ENCODE data around the gene MT2A. TPM values are rescaled to one million over a fixed set of nuclear protein-coding genes. Genes with fewer than 3 reads are reported as not detected.

MT2A gene
- total and polyA plus RNA-seq, 7 donors: 37.5 to 968 (median 161) TPM

GRCh38 chr16:56629531-56629930 is 21.1 kb downstream of the MT2A start:
- Histone ChIP-seq H3K9me3 (no peaks in the 10 kb centered on the region), H3K4me3 (no peak overlapping the region), H3K4me1 (peaks cover 0 to 39% (median 29%) of the 10 kb centered on the region in 4 donors), H3K27me3 (peaks cover 0 to 12% (median 2%) of the 10 kb centered on the region in 3 donors), H3K36me3 (no peaks in the 10 kb centered on the region), H3K27ac (peak overlapping the region in 2 of 4 donors; percentile 89 to 92)
- DNase-seq: no peak
- TF ChIP-seq POLR2AphosphoS5 (IDR thresholded peaks at IDR 0.05) (no peak), EP300 (IDR thresholded peaks at IDR 0.05) (no peak), POLR2A (IDR thresholded peaks at IDR 0.05) (no peak), CTCF (IDR thresholded peaks at IDR 0.05) (no peak)
- WGBS, 2 donors: 88 to 92% methylated on average over 3 of the region's 3 CpGs
- intact Hi-C loops (cut with DNase I): no loop called here

- TF ChIP-seq POLR2A (IDR thresholded peaks at IDR 0.05): no peak
- TF ChIP-seq EP300 (IDR thresholded peaks at IDR 0.05): no peak
- TF ChIP-seq POLR2AphosphoS5 (IDR thresholded peaks at IDR 0.05): no peak
- no peak for TF ChIP-seq CTCF (IDR thresholded peaks at IDR 0.05)
- Histone ChIP-seq H3K36me3 (no peaks in the 10 kb centered on the region), H3K9me3 (no peaks in the 10 kb centered on the region), H3K27ac (no peak overlapping the region), H3K4me1 (peaks cover 0 to 40% (median 34%) of the 10 kb centered on the region in 4 donors), H3K4me3 (no peak overlapping the region), H3K27me3 (peaks cover 0 to 18% (median 8%) of the 10 kb centered on the region in 3 donors)
- intact Hi-C loops (cut with DNase I): no loop called here
- no peak for DNase-seq
- 72 to 79% methylated on average over 3 of the region's 3 CpGs for WGBS, 2 donors
These were observed 21.8 kb downstream of the MT2A start for GRCh38 chr16:56630134-56630533.

GRCh38 chr16:56631197-56631596 is 22.8 kb downstream of the MT2A start:
- Histone ChIP-seq H3K4me1 (peaks cover 0 to 42% (median 37%) of the 10 kb centered on the region in 4 donors), H3K9me3 (no peaks in the 10 kb centered on the region), H3K27ac (peak overlapping the region in 3 of 4 donors; percentile 70 to 73 (median 72)), H3K36me3 (no peaks in the 10 kb centered on the region), H3K4me3 (peak overlapping the region in 1 of 4 donors; percentile 37), H3K27me3 (peaks cover 6 to 28% (median 19%) of the 10 kb centered on the region in 3 donors)
- WGBS, 2 donors: 87 to 90% methylated on average over 10 of the region's 10 CpGs
- TF ChIP-seq CTCF (IDR thresholded peaks at IDR 0.05) (no peak), EP300 (IDR thresholded peaks at IDR 0.05) (no peak), POLR2A (IDR thresholded peaks at IDR 0.05) (no peak), POLR2AphosphoS5 (IDR thresholded peaks at IDR 0.05) (no peak)
- intact Hi-C loops (cut with DNase I): no loop called here
- DNase-seq: no peak

GRCh38 chr16:56631832-56632155 is 23.4 kb downstream of the MT2A start:
- intact Hi-C loops (cut with DNase I): no loop called here
- no peak for DNase-seq
- Histone ChIP-seq H3K4me1 (peaks cover 0 to 37% (median 31%) of the 10 kb centered on the region in 4 donors), H3K4me3 (peak overlapping the region; percentile 37 to 54 (median 52)), H3K27ac (peak overlapping the region; percentile 70 to 73 (median 72)), H3K9me3 (no peaks in the 10 kb centered on the region), H3K27me3 (peaks cover 6 to 34% (median 23%) of the 10 kb centered on the region in 3 donors), H3K36me3 (no peaks in the 10 kb centered on the region)
- 23 to 24% methylated on average over 14 of the region's 14 CpGs for WGBS, 2 donors
- TF ChIP-seq POLR2A (IDR thresholded peaks at IDR 0.05) (no peak), EP300 (IDR thresholded peaks at IDR 0.05) (no peak), POLR2AphosphoS5 (IDR thresholded peaks at IDR 0.05) (no peak), CTCF (IDR thresholded peaks at IDR 0.05) (no peak)

Measured in sigmoid colon (tissue), 7 donors.